BLaER1 treated with 17β-estradiol and CSF1 and Interleukin-3, amounts not matched to agents 10 nM and 100 nM (cell line): ENCODE results near the gene CREG1.

Source experiments
- H3K27ac ChIP-seq, 11 experiments: shearing (Covaris generic); formaldehyde crosslinking; 2 replicates each; pipeline ENCODE4 v1.8.1; 2022
- H3K27me3 ChIP-seq, 11 experiments: shearing (Covaris generic); formaldehyde crosslinking; 2 replicates each; pipeline ENCODE4 v1.8.1; 2022
- H3K36me3 ChIP-seq, 11 experiments: shearing (Covaris generic); formaldehyde crosslinking; 2 replicates each; pipeline ENCODE4 v1.8.1; 2022
- H3K4me1 ChIP-seq, 10 experiments: shearing (Covaris generic); formaldehyde crosslinking; 2 replicates each; pipeline ENCODE4 v1.8.1; 2022
- H3K4me2 ChIP-seq, 11 experiments: shearing (Covaris generic); formaldehyde crosslinking; 2 replicates each; pipeline ENCODE4 v1.8.1; 2022
- H3K4me3 ChIP-seq, 10 experiments: shearing (Covaris generic); formaldehyde crosslinking; 2 replicates each; pipeline ENCODE4 v1.8.1; 2022
- H3K9ac ChIP-seq, 11 experiments: shearing (Covaris generic); formaldehyde crosslinking; 2 replicates each; pipeline ENCODE4 v1.8.1; 2022
- H3K9me3 ChIP-seq, 11 experiments: shearing (Covaris generic); formaldehyde crosslinking; replicated peaks in 1 of 11; 2 replicates each; pipeline ENCODE4 v1.8.1; 2022
- H4K20me1 ChIP-seq, 11 experiments: shearing (Covaris generic); formaldehyde crosslinking; 2 replicates each; pipeline ENCODE4 v1.8.1; 2022
- Cebpa-rat ChIP-seq, 11 experiments: shearing (Covaris generic); IDR thresholded peaks; 2 replicates each; pipeline ENCODE4 v1.8.1; 2022

CREG1 gene

DNA sequence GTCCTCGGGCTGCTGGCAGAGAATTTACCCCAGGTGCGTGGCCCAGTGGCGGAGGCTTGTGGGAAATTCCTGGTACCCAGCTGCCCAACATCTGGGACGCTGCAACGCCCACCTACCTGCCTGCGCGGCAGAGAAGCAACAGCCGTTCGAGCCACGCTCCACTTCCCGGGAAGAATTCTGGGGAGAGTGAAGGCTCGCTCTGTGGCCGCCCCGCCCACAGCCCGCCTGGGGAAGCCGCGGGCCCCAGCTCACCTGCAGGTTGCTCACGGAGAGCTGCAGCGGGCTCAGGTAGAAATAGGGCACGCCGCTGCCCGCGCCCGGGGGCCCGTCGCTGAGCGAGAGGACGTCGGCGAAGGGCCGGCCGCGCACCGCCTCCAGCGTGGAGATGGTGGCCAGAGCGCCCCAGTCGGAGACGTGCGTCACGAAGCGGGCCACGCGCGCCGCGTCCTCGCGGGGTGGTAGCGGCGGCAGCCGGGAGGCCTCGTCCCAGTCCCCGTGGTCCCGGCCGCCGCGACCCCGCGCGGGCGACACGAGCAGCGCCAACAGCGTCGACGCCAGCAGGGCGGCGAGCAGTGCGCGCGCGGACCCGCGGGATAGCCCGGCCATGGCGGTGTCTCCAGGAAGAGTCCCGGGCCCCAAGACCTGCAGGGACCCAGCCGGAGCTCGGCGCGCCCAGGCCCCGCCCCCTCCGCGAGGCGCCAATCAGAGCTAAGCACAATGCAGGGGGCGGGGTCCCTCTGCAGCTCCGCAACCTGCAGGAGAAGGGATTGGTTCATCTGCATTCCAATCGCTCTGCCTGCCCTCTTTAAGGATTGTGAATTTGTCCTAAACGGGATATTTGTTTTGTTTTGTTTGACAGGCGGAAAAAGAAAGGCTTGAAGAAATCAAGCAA, at the start of gene CREG1:
CREG1 (minus strand) TSS at position 627 of the 892 bp plus-strand sequence.
- Histone ChIP-seq H3K4me2 (peak within 1 kb of the TSS; percentile 89 to 99 (median 98)), H3K27ac (peak within 1 kb of the TSS; percentile 49 to 94 (median 71)), H3K27me3 (no peaks in the 10 kb centered on the region), H3K9me3 (no peaks in the 10 kb centered on the region), H3K9ac (peak within 1 kb of the TSS; percentile 69 to 90 (median 84)), H3K4me1 (peaks cover 20 to 61% (median 45%) of the 10 kb centered on the region in 10 experiments; a peak in 19 of 20 replicates), H3K4me3 (peak within 1 kb of the TSS; percentile 70 to 96 (median 84)), H4K20me1 (peaks cover 0 to 33% (median 13%) of the 10 kb centered on the region in 11 experiments; a peak in 9 of 22 replicates), H3K36me3 (peaks cover 0 to 22% (median 0%) of the 10 kb centered on the region in 11 experiments; a peak in 5 of 22 replicates)
- TF ChIP-seq Cebpa-rat (IDR thresholded peaks at IDR 0.05), result no peak

DNA sequence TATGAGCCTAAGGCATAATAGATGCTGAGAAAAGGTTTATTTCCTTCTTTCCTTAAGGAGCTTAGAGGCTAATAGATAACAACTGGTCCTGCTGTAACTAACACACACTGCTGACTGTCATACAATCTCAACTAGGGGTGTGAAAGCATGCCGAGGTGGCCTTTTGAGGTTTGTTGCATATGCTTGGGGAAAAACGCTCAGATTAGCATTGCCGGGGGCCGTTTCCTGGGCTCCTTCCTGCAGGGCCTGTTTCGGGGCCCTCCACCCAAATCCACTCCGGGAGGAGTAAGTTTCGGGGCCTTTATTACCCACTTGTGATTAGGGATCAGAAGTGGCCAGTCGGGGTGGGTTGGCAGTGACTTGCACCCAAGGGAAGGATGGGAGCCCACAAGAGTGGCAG, 49.3 kb upstream of the CREG1 start:
- Histone ChIP-seq H3K27ac (peak overlapping the region; percentile 88 to 98 (median 94)), H3K9me3 (peaks cover 18 to 36% (median 32%) of the 10 kb centered on the region in 11 experiments), H3K36me3 (peaks cover 0 to 13% (median 5%) of the 10 kb centered on the region in 11 experiments; a peak in 10 of 22 replicates), H3K4me1 (peaks cover 55 to 83% (median 64%) of the 10 kb centered on the region in 10 experiments), H4K20me1 (no peaks in the 10 kb centered on the region), H3K4me3 (peak overlapping the region in 3 of 10 experiments; percentile 0 to 25 (median 1); a peak in 1 of 20 replicates), H3K9ac (peak overlapping the region; percentile 32 to 86 (median 81); a peak in 21 of 22 replicates), H3K4me2 (peak overlapping the region; percentile 76 to 97 (median 82)), H3K27me3 (no peaks in the 10 kb centered on the region)
- TF ChIP-seq Cebpa-rat (IDR thresholded peaks at IDR 0.05), result no peak

DNA sequence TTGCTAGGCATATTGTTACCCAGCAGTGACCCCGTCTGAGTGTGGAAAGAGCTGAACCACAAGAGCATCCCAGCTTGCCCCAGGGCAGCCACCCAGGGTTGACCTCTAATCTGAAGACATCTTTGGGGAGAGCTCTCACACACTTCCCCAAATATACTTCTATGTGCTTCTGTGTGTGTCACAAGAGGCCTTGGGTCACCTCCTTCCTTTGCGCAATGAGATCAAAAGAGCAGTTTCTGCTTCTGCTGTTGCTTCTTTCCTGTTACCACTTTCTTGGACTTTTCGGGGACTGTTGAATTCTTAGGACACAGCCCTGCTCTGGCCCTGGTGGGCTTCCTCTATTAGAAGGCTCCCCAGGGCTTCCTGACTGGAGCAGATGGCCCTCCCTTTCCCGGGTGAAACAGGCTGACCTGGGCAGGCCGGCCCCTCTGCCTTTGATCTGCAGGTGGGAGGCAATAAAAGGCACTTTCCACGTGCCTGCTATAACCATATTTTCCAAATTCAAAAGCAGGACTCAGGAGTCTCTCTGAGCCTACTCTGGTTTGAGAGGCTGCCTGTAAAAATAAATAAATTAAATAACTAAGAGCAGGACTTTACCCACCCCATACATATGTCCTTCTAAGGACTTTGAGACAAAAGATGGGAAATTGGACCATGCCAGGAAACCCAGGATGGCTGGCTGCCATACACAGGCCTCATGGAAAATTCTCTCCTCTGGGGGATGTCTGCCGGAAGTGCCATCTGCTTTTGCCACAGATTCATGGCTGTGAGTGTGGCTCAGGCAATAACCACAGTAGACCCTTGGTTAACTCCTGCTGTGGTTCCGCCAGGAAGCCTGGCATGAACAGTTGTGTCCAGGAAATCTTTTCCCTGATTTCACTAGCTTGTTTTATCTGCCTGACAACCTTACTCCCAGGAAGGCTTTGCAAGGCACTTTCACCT, 48.2 kb upstream of the CREG1 start:
- peak overlapping the region; percentile 76 to 97 (median 82) for H3K4me2 ChIP-seq
- peak overlapping the region; percentile 88 to 98 (median 94) for H3K27ac ChIP-seq
- H3K4me3 ChIP-seq, result peak overlapping the region in 6 of 10 experiments; percentile 1 to 43 (median 8); a peak in 5 of 20 replicates
- H4K20me1 ChIP-seq, result no peaks in the 10 kb centered on the region
- H3K36me3 ChIP-seq, result peaks cover 0 to 3% (median 0%) of the 10 kb centered on the region in 11 experiments; a peak in 2 of 22 replicates
- peak; percentile 94 to 100 (median 99) for TF ChIP-seq Cebpa-rat (IDR thresholded peaks at IDR 0.05)
- peak overlapping the region; percentile 77 to 86 (median 81) for H3K9ac ChIP-seq
- peaks cover 55 to 84% (median 64%) of the 10 kb centered on the region in 10 experiments for H3K4me1 ChIP-seq
- H3K9me3 ChIP-seq, result peaks cover 7 to 36% (median 22%) of the 10 kb centered on the region in 11 experiments
- no peaks in the 10 kb centered on the region for H3K27me3 ChIP-seq

DNA sequence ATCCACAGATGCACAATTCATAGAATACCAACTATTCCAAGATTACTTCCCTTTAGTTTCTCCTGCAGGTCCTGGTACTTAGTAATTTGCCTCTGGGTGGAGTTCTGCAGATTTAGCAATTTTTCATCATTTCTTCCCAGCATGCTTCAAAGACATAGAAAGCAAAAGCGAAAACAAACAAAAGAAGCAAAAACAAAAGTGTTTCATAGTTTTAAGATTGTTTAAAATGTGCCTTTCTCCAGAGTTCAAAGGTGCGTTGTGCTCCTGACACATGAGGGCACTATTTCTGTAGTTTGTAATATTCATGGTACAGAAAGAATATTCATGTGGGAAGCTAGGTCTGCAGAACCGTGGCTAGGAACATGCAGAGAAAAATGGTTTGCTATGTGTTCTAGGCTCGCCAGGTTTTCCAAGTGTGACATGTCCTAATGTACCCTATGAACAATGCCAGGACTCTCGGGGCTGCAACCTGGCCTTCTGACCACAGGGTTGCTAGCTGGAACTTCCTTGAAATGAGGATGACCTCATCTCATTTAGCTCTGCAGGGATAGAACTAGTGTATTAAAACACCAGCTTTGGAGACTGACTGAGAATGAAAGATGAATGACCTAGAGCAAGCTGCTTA, 46.5 kb upstream of the CREG1 start:
- Histone ChIP-seq H3K27ac (peak overlapping the region; percentile 88 to 98 (median 94); a peak in 21 of 22 replicates), H3K4me1 (peaks cover 53 to 74% (median 58%) of the 10 kb centered on the region in 10 experiments), H3K9ac (peak overlapping the region; percentile 30 to 86 (median 81); a peak in 19 of 22 replicates), H3K4me2 (peak overlapping the region; percentile 76 to 97 (median 82)), H3K27me3 (no peaks in the 10 kb centered on the region), H3K9me3 (peaks cover 0 to 21% (median 6%) of the 10 kb centered on the region in 11 experiments; a peak in 11 of 22 replicates), H3K4me3 (peak overlapping the region in 2 of 10 experiments; percentile 1 to 23; a peak in 1 of 20 replicates), H4K20me1 (no peaks in the 10 kb centered on the region), H3K36me3 (no peaks in the 10 kb centered on the region)
- TF ChIP-seq Cebpa-rat (IDR thresholded peaks at IDR 0.05), result no peak

DNA sequence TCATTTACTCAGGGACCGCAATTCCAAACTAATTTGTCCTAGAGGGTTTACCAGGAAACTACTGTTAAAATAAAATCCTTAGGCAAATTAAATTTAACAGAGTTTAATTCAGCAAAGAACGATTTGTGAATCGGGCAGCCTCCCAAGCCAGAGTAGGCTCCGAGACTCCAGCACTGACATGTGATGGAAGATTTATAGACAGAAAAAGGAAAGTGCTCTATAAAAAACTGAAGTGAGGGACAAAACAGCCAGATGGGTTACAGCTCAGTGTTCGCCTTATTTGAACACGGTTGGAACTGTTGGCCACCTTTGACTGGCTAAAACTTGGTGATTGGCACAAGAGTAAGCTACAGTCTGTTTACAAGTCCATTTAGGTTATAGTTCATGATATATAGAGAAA, 41.3 kb upstream of the CREG1 start:
- peaks cover 0 to 16% (median 0%) of the 10 kb centered on the region in 11 experiments; a peak in 8 of 22 replicates for H3K9me3 ChIP-seq
- H4K20me1 ChIP-seq, result no peaks in the 10 kb centered on the region
- H3K9ac ChIP-seq, result no peak overlapping the region
- H3K4me3 ChIP-seq, result no peak overlapping the region
- H3K27me3 ChIP-seq, result no peaks in the 10 kb centered on the region
- peaks cover 2 to 21% (median 5%) of the 10 kb centered on the region in 10 experiments; a peak in 19 of 20 replicates for H3K4me1 ChIP-seq
- no peaks in the 10 kb centered on the region for H3K36me3 ChIP-seq
- no peak overlapping the region for H3K4me2 ChIP-seq
- no peak overlapping the region for H3K27ac ChIP-seq
- no peak for TF ChIP-seq Cebpa-rat (IDR thresholded peaks at IDR 0.05)

DNA sequence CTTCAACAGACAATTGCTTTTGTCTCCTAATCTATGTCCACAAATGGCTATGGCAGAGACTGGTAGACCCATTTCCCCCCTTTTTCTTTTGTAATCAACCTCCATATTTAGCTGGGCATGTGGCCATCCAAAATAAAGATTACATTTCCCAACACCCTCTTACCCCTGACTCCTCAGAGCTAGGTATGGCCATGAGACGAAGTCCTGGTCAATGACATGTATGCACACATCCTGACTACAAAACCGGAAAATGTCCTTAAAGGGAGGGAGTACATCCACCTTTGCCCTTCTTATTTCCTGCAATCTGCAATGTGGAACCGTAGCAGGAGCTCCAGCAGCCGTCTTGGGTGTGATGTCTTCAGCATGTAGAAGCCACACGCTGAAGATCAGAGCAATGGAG, 40.3 kb upstream of the CREG1 start:
- Histone ChIP-seq H3K9ac (no peak overlapping the region), H3K4me3 (no peak overlapping the region), H3K4me2 (no peak overlapping the region), H3K36me3 (no peaks in the 10 kb centered on the region), H3K4me1 (peaks cover 0 to 21% (median 0%) of the 10 kb centered on the region in 10 experiments; a peak in 6 of 20 replicates), H4K20me1 (no peaks in the 10 kb centered on the region), H3K27me3 (no peaks in the 10 kb centered on the region), H3K9me3 (peaks cover 0 to 19% (median 7%) of the 10 kb centered on the region in 11 experiments; a peak in 13 of 22 replicates), H3K27ac (no peak overlapping the region)
- no peak for TF ChIP-seq Cebpa-rat (IDR thresholded peaks at IDR 0.05)

DNA sequence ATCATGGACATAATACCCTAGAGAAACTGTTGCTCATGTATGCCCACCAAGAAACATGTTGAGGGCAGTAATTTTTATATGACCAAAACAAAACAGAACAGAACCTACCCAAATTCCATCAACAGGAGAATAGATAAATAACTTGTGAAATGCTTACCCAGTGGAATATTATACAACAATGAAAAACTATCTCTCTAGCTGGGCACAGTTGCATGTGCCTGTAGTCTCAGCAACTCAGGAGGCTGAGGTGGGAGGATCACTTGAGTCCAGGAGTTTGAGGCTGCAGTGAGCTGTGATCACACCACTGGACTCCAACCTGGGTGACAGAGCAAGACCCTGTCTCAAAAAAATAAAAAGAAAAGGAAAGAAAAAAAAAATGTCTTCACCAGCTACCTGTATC, 38.9 kb upstream of the CREG1 start:
- no peak overlapping the region for H3K4me3 ChIP-seq
- TF ChIP-seq Cebpa-rat (IDR thresholded peaks at IDR 0.05), result no peak
- no peaks in the 10 kb centered on the region for H3K27me3 ChIP-seq
- no peaks in the 10 kb centered on the region for H3K36me3 ChIP-seq
- no peaks in the 10 kb centered on the region for H4K20me1 ChIP-seq
- no peak overlapping the region for H3K4me2 ChIP-seq
- peaks cover 0 to 19% (median 7%) of the 10 kb centered on the region in 11 experiments; a peak in 13 of 22 replicates for H3K9me3 ChIP-seq
- H3K9ac ChIP-seq, result no peak overlapping the region
- H3K4me1 ChIP-seq, result peaks cover 0 to 24% (median 0%) of the 10 kb centered on the region in 10 experiments; a peak in 6 of 20 replicates
- H3K27ac ChIP-seq, result no peak overlapping the region

DNA sequence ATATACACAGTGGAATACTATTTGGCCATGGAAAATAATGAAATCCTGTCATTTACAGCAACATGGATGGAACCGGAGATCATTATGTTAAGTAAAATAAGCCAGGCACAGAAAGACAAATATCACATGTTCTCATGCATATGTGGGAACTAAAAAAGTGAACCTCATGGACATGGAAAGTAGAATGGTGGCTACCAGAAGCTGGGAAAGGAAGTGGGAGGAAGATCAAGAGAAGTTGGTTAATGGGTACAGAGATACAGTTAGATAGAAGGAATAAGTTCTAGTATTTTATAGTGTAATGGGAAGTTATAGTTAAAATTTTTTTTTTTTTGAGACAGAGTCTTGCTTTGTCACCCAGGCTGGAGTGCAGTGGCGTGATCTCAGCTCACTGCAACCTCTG, 34.8 kb upstream of the CREG1 start:
- Histone ChIP-seq H3K9me3 (peaks cover 0 to 22% (median 11%) of the 10 kb centered on the region in 11 experiments; a peak in 18 of 22 replicates), H3K4me2 (peak overlapping the region in 3 of 11 experiments; percentile 14 to 94 (median 82); a peak in 5 of 22 replicates), H3K36me3 (no peaks in the 10 kb centered on the region), H3K27me3 (no peaks in the 10 kb centered on the region), H3K4me1 (peaks cover 13 to 47% (median 15%) of the 10 kb centered on the region in 10 experiments), H3K9ac (no peak overlapping the region), H4K20me1 (no peaks in the 10 kb centered on the region), H3K27ac (peak overlapping the region in 3 of 11 experiments; percentile 64 to 73 (median 68); a peak in 5 of 22 replicates), H3K4me3 (no peak overlapping the region)
- no peak for TF ChIP-seq Cebpa-rat (IDR thresholded peaks at IDR 0.05)
